GM10847 (cell line): Measurements from ENCODE around the gene SEZ6L.

Experiments
- POLR2A ChIP-seq: IDR thresholded peaks from 2 replicates; pipeline ENCODE4 v1.6.1; 2011; ENCODE audit not compliant: insufficient read length; ENCODE audit errors: extremely low read depth

Gene SEZ6L

GRCh38 chr22:26391091-26391490 is 221.8 kb downstream of the SEZ6L start:
- TF ChIP-seq POLR2A: no peak

DNA sequence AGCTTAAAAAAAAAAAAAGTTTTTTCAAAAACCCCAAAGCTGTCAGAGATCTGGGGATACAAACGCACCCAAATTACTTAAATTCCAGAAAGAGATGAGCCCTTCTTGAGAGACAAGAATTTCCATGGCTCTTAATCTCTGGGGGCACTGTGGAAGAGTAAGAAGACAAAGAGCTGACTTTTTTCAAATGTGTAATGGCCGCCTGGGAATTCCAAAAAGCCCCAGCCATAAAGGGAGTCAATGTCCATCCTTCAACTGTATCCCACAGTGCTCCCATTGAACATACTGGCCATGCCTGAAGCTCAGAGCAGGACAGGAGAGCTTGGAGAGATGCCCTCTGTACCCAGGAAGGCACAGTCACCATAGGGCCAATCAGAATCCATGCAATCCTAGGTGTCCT is 222.4 kb downstream of the SEZ6L start:
- no peak for TF ChIP-seq POLR2A

DNA sequence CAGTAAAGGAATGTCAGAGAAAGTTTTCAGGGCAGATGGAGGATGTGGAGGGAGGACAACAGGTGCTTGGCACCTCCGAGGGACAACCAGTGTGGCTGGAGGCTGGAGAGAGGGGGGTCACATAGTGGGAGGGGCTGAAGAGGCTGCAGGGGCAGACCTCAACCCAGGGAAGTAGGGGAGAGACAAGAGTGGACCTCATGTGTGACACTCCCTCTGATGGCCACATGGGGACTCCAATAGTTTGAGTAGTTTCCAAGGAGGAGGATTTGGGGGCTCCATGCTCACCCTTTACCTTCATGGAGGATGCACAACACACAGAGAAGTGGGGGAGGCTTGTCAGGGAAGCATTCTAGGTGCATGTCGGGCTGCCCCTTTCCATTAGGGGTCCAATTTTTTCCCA is 224.7 kb downstream of the SEZ6L start:
- TF ChIP-seq POLR2A: no peak

DNA sequence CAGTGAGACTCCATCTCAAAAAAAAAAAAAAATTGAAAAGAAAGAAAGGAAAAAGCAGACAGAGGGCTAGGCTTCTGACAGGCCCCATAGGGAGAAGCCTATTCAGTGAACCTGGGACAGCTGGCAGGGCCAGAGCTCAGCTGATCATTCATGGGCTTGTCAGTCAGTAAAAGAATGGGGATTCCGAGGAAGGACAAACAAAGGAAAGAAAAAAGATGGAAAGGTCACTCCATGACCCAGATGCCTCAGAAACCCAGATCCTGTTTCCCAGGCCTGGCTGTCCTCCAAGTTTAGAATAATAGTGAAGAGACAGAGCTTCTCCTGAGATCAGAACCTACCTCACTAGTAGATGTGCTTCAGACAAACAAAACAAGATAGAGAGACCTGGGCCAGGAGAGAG is 225.5 kb downstream of the SEZ6L start:
- TF ChIP-seq POLR2A: no peak

- TF ChIP-seq POLR2A: no peak
Measured at GRCh38 chr22:26395926-26396325, 226.7 kb downstream of the SEZ6L start.

DNA sequence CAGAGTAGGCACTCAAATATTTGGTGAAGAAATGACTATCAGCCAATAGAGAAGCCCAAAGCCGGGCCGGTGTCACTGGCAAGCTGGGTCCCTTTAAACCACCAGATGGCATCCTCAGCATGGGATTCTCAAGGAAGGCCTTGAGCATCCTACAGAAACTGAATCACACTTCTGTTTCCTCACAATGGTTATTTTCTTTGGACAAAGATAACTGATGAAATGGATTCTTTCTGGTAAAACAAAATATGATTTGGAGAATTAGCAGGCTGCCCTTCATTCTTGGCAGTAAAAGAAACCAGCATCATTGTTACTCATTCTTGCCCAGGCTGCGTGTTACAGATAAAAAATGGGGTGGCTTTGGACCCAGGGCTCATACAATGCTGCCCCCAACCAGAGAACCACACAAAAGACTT is 229.5 kb downstream of the SEZ6L start:
- no peak for TF ChIP-seq POLR2A

- no peak for TF ChIP-seq POLR2A
Measured at GRCh38 chr22:26399289-26399688, 230.0 kb downstream of the SEZ6L start.

DNA sequence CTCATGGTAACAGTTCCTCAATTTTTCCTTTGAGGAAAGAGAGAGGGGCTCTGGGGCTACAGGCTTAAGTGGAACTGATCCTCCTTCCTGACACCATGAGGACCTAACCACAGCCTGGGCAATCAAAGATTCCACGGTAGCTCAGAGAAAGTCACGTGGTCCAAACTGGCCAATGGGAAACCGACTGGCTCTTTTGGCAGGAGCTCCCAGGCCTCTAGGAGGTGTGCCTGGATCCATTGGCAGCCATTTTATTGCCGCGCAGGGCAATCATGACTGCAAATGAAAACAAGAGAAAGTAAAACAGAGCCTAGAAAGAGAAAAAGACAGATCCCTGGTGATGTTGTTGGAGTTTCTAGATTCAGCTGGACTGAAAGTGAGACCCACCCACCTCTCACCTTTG is 232.5 kb downstream of the SEZ6L start:
- TF ChIP-seq POLR2A: no peak

DNA sequence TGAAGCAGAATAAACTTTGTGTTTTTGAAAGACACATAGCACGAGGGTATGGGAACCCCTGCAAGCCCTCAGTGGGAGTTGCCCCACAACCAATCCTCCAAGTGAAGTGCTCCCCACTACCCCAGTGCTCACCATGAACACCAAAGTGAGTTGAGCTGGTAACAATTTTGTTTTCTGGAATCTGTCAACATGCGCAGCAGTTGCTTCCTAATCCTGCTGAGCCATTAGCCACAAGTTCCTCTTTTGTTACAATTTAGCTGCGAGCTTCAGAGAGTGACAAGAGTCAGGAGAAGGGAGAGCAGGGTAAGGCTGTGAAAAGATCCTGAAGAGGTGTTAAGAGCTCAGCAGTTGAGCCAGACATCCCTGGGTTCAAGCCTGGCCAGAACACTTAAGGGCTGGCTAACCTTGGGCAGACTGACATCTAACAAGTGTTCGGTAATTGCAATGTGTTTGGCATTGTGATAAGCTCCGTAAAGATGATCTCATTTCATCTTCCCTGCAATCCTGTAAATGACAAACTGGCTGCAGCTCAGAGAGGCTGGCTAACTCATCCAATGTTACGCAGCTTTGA is 235.7 kb downstream of the SEZ6L start:
- TF ChIP-seq POLR2A: no peak

DNA sequence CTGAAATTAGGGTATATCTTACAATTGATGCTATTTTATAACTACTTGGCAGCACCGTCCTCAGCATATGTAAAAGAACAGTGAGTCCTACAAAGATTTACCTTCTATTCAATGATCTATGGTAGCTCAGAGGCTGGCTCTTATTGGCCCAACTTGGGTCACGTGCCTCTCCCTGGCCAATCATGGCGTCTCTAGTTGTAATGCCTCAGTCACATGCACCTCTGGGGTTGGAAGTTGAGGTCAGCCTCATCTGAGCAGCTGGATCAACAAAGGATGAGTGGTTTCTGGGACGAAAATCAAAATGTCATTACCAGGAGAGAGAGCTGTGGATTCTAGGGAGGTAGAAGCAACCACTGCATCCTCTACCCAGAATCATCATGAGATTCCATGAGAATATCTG is 236.9 kb downstream of the SEZ6L start:
- TF ChIP-seq POLR2A: no peak

DNA sequence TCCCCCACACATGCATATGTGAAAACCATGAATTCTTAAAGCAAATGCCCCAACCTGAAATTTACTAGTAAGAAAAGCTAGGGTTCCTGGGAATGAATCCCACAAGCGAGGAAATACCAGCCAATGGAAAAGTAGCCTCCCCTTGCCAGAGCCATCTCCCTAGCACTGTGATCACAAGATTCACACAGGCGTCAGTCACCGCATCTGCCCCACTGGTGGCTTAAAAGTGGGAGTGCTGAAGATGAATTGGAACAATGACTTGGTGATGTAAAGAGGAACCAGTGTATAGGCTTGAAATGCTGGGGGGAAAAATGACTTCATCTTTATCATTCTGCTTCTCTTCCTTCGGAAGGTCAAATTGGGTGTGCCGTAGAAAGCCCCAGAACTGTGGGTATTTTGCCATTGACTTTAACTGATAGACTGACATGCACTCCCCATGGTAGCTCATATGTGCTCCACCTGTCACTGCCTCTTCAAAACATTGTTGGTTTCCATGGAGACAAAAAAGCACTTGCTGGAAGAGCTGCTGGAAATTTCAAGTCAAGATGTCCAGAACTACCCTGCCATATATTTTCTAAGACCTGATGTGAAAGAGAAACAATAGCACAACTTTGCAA is 240.6 kb downstream of the SEZ6L start:
- no peak for TF ChIP-seq POLR2A

DNA sequence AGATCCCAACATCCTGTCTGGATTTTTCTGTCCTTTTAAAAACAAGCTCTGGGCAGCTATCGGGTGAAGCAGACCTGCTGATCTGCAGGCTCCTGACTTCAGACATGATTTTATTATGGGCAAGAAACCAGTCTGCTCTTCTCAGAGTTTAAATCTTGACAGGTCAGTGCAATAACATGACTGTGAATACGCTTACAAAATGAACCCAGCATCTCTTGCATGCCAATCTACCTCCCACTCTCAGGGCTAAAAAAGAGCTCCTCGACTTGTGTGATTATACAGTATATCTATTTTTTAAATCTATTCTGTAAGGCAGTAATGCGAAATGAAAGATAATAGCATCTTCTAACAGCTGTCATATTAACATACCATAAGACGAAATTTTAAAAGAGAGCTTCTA is 241.1 kb downstream of the SEZ6L start:
- no peak for TF ChIP-seq POLR2A

GRCh38 chr22:26414347-26414746 is 245.1 kb downstream of the SEZ6L start:
- TF ChIP-seq POLR2A: no peak

DNA sequence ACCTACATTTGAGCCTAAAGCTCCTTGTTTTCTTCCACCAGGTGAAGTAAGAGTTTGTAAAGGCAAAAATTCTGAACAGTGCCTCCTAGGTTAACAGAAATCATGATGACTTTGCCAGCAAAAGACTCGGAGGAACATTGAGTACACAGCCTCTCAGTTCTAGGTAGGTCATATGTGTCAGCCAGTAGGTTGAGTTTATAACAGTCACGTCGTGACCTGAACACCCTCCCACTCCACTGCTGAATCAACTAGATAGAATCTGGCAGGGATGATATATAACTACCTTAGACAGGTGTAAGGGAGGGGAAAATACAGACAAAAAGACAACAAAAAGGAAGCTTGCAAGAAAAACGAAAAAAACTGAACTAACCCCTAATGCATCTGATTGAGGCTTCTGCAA is 247.0 kb downstream of the SEZ6L start:
- TF ChIP-seq POLR2A: no peak

- no peak for TF ChIP-seq POLR2A
Measured at GRCh38 chr22:26416670-26417276, 247.5 kb downstream of the SEZ6L start.

- no peak for TF ChIP-seq POLR2A
Measured at GRCh38 chr22:26417406-26417805, 248.1 kb downstream of the SEZ6L start.

DNA sequence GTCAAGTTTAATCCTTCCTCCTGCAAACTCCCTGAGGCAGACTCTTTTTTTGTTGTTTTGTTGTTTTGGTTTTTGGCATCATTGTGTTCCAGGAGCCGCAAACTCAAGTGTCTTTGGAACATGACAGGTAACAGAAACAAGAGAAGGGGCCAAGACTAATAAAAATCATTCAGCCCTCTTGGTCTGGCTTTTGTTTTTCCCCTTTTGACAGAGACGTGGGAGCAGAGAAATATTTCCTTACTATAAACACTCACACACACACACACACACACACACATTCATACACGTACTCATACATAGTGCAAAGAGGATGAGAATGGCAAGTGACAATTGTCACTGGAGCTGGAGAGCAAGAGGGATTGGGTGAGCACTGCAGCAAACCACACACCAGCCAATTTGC is 249.4 kb downstream of the SEZ6L start:
- TF ChIP-seq POLR2A: no peak
